HEK293 (cell line): ENCODE data around the gene LHFPL5.

ENCODE experiments used
- ZNF776 ChIP-seq: fragments of 450-650 bp; formaldehyde crosslinking; IDR thresholded peaks from 2 replicates; pipeline ENCODE4 v1.5.0; 2017; ENCODE audit warnings: missing biosample characterization, missing genetic modification characterization, borderline replicate concordance
- TF ChIP-seq, protein P1 (sequence below): fragments of 450-650 bp; formaldehyde crosslinking; IDR thresholded peaks from 2 replicates; pipeline ENCODE4 v1.5.1; 2016; ENCODE audit warnings: missing biosample characterization, missing genetic modification characterization
- TF ChIP-seq, protein P2 (sequence below): fragments of 450-650 bp; formaldehyde crosslinking; conservative IDR thresholded peaks from 2 replicates; pipeline ENCODE4 v1.5.1; 2016; ENCODE audit warnings: low read depth, missing biosample characterization, missing genetic modification characterization
- TF ChIP-seq, protein P3 (sequence below): fragments of 450-650 bp; formaldehyde crosslinking; IDR thresholded peaks from 2 replicates; pipeline ENCODE4 v1.5.1; 2016; ENCODE audit warnings: missing biosample characterization, missing genetic modification characterization

- TF ChIP-seq, protein P1, sequence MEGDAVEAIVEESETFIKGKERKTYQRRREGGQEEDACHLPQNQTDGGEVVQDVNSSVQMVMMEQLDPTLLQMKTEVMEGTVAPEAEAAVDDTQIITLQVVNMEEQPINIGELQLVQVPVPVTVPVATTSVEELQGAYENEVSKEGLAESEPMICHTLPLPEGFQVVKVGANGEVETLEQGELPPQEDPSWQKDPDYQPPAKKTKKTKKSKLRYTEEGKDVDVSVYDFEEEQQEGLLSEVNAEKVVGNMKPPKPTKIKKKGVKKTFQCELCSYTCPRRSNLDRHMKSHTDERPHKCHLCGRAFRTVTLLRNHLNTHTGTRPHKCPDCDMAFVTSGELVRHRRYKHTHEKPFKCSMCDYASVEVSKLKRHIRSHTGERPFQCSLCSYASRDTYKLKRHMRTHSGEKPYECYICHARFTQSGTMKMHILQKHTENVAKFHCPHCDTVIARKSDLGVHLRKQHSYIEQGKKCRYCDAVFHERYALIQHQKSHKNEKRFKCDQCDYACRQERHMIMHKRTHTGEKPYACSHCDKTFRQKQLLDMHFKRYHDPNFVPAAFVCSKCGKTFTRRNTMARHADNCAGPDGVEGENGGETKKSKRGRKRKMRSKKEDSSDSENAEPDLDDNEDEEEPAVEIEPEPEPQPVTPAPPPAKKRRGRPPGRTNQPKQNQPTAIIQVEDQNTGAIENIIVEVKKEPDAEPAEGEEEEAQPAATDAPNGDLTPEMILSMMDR (tag by site-specific recombination) = 0 out of 2 replicates have a peak, but pooled peaks have one; percentile 11
- TF ChIP-seq, protein P2, sequence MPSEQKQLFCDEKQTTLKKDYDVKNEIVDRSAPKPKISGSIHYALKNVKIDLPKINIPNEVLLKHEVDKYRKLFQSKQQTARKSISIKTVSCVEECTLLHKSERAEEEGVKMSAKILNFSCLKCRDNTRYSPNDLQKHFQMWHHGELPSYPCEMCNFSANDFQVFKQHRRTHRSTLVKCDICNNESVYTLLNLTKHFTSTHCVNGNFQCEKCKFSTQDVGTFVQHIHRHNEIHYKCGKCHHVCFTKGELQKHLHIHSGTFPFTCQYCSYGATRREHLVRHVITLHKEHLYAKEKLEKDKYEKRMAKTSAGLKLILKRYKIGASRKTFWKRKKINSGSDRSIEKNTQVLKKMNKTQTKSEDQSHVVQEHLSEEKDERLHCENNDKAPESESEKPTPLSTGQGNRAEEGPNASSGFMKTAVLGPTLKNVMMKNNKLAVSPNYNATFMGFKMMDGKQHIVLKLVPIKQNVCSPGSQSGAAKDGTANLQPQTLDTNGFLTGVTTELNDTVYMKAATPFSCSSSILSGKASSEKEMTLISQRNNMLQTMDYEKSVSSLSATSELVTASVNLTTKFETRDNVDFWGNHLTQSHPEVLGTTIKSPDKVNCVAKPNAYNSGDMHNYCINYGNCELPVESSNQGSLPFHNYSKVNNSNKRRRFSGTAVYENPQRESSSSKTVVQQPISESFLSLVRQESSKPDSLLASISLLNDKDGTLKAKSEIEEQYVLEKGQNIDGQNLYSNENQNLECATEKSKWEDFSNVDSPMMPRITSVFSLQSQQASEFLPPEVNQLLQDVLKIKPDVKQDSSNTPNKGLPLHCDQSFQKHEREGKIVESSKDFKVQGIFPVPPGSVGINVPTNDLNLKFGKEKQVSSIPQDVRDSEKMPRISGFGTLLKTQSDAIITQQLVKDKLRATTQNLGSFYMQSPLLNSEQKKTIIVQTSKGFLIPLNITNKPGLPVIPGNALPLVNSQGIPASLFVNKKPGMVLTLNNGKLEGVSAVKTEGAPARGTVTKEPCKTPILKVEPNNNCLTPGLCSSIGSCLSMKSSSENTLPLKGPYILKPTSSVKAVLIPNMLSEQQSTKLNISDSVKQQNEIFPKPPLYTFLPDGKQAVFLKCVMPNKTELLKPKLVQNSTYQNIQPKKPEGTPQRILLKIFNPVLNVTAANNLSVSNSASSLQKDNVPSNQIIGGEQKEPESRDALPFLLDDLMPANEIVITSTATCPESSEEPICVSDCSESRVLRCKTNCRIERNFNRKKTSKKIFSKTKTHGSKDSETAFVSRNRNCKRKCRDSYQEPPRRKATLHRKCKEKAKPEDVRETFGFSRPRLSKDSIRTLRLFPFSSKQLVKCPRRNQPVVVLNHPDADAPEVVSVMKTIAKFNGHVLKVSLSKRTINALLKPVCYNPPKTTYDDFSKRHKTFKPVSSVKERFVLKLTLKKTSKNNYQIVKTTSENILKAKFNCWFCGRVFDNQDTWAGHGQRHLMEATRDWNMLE (tag by site-specific recombination) = no peak
- TF ChIP-seq ZNF776 = no peak
- TF ChIP-seq, protein P3, sequence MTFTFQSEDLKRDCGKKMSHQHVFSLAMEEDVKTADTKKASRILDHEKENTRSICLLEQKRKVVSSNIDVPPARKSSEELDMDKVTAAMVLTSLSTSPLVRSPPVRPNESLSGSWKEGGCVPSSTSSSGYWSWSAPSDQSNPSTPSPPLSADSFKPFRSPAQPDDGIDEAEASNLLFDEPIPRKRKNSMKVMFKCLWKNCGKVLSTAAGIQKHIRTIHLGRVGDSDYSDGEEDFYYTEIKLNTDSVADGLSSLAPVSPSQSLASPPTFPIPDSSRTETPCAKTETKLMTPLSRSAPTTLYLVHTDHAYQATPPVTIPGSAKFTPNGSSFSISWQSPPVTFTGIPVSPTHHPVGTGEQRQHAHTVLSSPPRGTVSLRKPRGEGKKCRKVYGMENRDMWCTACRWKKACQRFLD (tag by site-specific recombination) = no peak
Measured at GRCh38 chr6:35757456-35758123, 47.6 kb upstream of the LHFPL5 start.
